NCI-H774 (cell line): ENCODE measurements around the gene TMEM255B.

ENCODE experiments used
- DNase-seq: peaks from one replicate; lab custom pipeline; 2025; lab: John Stamatoyannopoulos, UW

The TMEM255B gene

GRCh38 chr13:113834496-113835200 lies 75.6 kb downstream of the TMEM255B start:
- DNase-seq, result no peak

GRCh38 chr13:113835461-113836270 lies 76.6 kb downstream of the TMEM255B start:
- DNase-seq, result no peak

GRCh38 chr13:113836768-113837559 lies 77.9 kb downstream of the TMEM255B start:
- DNase-seq, result no peak

GRCh38 chr13:113837560-113838355 lies 78.7 kb downstream of the TMEM255B start:
- DNase-seq, result no peak

- no peak for DNase-seq
These were observed 79.7 kb downstream of the TMEM255B start for GRCh38 chr13:113838711-113839201.

GRCh38 chr13:113839536-113840204 lies 80.6 kb downstream of the TMEM255B start:
- DNase-seq, result no peak

GRCh38 chr13:113840541-113841352 lies 81.7 kb downstream of the TMEM255B start:
- no peak for DNase-seq

GRCh38 chr13:113841353-113841650 lies 82.3 kb downstream of the TMEM255B start:
- DNase-seq, result no peak

GRCh38 chr13:113842336-113843062 lies 83.5 kb downstream of the TMEM255B start:
- no peak for DNase-seq

GRCh38 chr13:113843063-113843654 lies 84.1 kb downstream of the TMEM255B start:
- no peak for DNase-seq

- no peak for DNase-seq
These were observed 85.0 kb downstream of the TMEM255B start for GRCh38 chr13:113843864-113844556.

- no peak for DNase-seq
These were observed 86.0 kb downstream of the TMEM255B start for GRCh38 chr13:113845055-113845454.

GRCh38 chr13:113845723-113846635 lies 87.0 kb downstream of the TMEM255B start:
- DNase-seq, result no peak

- no peak for DNase-seq
These were observed 87.8 kb downstream of the TMEM255B start for GRCh38 chr13:113846636-113847318.

- DNase-seq, result no peak
These were observed 89.0 kb downstream of the TMEM255B start for GRCh38 chr13:113848020-113848419.

GRCh38 chr13:113848431-113849260 lies 89.6 kb downstream of the TMEM255B start:
- no peak for DNase-seq
